Measurements from ENCODE around the gene PSMA2. TPM values are rescaled to one million over a fixed set of nuclear protein-coding genes. Genes with fewer than 3 reads are reported as not detected.
"Not testable (repeated sequence)": the region's sequence is repeated elsewhere in the genome, so short reads cannot be mapped to it uniquely, and the experiment has no call there.

PSMA2 gene
- total RNA-seq, 1 donor = 58.4 TPM

DNA sequence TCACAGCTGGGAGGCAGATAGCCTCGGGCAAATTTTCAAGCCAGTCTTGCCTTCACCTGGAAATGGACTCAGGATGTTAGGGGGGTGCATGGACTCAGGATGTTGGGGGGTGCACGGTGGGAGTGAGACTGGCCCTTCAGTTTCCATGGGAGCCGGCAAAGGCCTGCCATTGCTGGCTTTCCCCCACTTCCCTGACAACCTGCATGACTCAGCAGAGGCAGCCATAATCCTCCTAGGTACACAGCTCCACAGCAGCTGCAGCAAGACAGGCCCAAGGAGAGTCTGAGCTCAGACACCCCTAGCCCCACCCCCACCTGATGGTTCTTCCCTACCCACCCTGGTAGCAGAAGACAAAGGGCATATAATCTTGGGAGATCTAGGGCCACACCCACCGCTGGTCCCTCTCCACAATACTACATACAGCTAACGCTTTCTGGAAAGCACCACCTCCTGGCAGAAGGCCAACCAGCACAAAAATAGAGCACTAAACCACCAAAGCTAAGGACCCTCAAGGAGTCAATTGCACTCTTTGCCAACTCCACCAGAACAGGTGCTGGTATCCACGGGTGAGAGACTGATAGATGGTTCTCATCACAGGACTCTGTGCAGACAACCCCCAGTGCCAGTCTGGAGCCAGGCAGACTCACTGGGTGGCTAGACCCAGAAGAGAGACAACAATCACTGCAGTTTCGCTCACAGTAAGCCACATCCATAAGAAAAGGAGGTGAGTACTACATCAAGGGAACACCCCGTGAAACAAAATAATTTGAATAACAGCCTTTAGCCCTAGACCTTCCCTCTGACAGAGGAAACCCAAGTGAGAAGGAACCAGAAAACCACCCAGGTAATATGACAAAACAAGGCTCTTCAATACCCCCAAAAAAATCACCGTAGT lies 38.4 kb downstream of the PSMA2 start:
- Histone ChIP-seq H3K27me3 (ENCODE audit: insufficient read depth, low read length) (no peaks in the 10 kb centered on the region), H3K4me3 (ENCODE audit: low read length) (no peak overlapping the region), H3K9me3 (ENCODE audit: low read depth, low read length) (no peaks in the 10 kb centered on the region), H3K4me1 (ENCODE audit: insufficient read depth, low read length) (peaks cover 8% of the 10 kb centered on the region)

DNA sequence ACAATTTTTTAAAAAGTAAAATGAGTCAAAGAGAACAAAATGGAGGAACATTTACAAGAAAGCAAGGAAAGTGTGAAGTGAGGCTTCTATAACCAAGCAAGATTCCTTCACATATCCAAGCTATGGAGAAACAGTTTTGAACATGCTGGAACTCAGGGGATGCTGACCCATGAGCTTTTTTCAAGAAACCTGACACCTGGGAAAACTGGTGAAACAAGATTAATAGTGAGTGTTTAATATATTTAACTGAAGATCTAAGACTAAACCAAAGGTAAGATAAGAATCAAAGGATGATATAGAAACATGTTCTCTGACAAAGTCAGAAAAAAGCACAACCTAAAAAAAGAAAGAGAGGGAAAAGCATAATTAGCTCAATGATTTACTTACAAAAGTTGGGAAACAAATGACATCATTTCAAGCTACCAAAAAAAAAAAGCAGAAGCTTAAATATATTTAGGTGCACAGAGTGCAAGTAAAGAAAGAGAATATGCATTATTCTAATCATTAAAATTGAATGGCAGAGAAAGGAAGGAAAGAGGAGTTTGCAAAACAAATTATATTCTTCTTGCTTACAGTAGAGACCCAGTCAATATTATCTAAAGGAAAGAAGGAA lies 45.0 kb downstream of the PSMA2 start:
- H3K4me3 ChIP-seq (ENCODE audit: low read length) = no peak overlapping the region
- H3K4me1 ChIP-seq (ENCODE audit: insufficient read depth, low read length) = peaks cover 26% of the 10 kb centered on the region
- H3K27me3 ChIP-seq (ENCODE audit: insufficient read depth, low read length) = no peaks in the 10 kb centered on the region
- H3K9me3 ChIP-seq (ENCODE audit: low read depth, low read length) = no peaks in the 10 kb centered on the region

DNA sequence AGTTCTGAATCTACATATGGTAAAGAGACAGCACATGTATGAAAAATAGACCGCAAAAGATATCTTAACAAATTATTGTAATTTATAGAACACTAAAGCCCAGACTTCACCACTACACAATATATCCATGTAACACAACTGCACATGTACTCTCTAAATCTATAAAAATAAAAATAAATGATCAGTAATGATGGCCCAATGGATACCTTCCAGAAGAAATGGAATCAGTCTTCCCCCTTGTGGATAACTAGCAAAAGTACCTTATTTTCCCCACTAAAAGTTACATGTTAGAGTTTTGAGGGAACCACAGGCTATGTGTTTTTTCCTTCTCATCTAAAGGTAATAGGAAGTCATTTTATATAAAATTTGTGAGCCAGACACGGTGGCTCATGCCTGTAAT lies 45.8 kb downstream of the PSMA2 start:
- no peaks in the 10 kb centered on the region for H3K27me3 ChIP-seq (ENCODE audit: insufficient read depth, low read length)
- H3K4me1 ChIP-seq (ENCODE audit: insufficient read depth, low read length) = peaks cover 26% of the 10 kb centered on the region
- H3K9me3 ChIP-seq (ENCODE audit: low read depth, low read length) = no peaks in the 10 kb centered on the region
- H3K4me3 ChIP-seq (ENCODE audit: low read length) = no peak overlapping the region

DNA sequence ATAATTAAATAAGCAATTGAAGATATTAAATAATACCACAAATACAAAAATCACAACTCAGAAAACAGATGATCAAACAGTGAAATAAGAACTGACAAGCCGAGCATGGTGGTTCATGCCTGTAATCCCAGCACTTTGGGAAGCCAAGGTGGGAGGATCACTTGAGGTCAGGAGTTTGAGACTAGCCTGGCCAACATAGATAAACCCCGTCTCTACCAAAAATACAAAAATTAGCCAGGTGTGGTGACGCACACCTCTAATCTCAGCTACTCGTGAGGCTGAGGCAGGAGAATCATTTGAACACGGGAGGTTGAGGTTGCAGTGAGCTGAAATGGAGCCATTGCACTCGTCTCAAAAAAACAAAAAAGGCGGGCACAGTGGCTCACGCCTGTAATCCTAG lies 46.8 kb downstream of the PSMA2 start:
- H3K27me3 ChIP-seq (ENCODE audit: insufficient read depth, low read length); H3K4me3 ChIP-seq (ENCODE audit: low read length); H3K9me3 ChIP-seq (ENCODE audit: low read depth, low read length): not testable (repeated sequence)
- H3K4me1 ChIP-seq (ENCODE audit: insufficient read depth, low read length) = peaks cover 26% of the 10 kb centered on the region

DNA sequence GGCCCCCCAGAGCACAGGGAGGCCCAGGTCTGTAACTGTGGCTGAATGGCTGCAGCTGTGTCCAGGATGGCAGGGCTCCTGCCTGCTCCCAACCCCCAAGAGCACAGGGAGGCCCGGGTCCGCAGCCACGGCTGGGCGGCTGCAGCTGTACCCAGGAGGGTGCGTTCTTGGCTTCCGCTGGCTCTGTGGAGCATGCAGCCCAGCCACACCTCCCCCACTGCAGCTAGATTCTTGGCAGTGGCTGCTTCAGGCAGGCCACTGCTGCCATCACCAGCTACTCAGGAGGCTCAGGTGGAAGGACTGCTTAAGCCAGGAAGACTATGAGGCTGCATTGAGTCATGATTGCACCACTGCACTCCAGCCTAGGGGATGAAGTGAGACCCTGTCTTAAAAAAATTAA lies 48.0 kb downstream of the PSMA2 start:
- no peaks in the 10 kb centered on the region for H3K9me3 ChIP-seq (ENCODE audit: low read depth, low read length)
- no peak overlapping the region for H3K4me3 ChIP-seq (ENCODE audit: low read length)
- no peaks in the 10 kb centered on the region for H3K27me3 ChIP-seq (ENCODE audit: insufficient read depth, low read length)
- H3K4me1 ChIP-seq (ENCODE audit: insufficient read depth, low read length) = peaks cover 22% of the 10 kb centered on the region

DNA sequence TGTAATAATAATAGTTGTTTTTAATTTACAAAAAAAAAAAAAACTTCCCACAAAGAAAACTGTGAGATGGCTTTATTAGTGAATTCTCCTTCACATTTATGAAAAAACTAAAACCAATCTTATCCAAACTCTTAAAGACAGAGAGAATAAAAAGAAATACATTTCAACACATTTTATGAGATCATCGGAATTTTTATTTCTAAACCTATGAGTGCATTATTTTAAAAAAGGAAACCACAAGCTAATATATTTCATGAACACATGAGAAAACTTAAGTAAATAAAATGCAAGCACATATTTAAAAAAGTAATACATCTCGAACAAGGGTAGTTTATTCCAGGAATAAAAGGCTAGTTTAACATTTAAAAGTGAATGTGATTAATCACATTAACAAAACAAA lies 51.6 kb downstream of the PSMA2 start:
- Histone ChIP-seq H3K4me1 (ENCODE audit: insufficient read depth, low read length) (peaks cover 23% of the 10 kb centered on the region), H3K4me3 (ENCODE audit: low read length) (no peak overlapping the region), H3K27me3 (ENCODE audit: insufficient read depth, low read length) (no peaks in the 10 kb centered on the region), H3K9me3 (ENCODE audit: low read depth, low read length) (no peaks in the 10 kb centered on the region)

DNA sequence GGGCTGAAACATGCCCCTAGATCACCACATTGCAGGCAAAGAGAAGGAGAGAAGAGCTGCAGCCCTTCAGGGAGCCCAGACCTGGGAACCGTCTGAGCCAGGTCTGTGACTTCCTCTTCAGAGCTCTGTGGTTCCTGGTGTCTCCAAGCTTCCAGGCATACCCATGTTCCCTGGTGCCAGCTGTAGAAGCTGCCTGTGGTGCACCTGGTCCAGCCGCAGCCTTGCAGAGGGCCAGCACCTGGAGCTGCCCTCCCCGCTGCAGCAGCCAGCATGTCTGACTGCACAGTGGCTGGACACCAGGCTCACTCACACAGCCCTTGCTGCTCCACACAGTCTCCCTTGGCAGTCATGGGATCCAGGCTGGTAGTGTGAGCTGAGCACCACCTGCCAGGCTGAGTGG lies 53.7 kb downstream of the PSMA2 start:
- Histone ChIP-seq H3K4me3 (ENCODE audit: low read length) (no peak overlapping the region), H3K9me3 (ENCODE audit: low read depth, low read length) (no peaks in the 10 kb centered on the region), H3K4me1 (ENCODE audit: insufficient read depth, low read length) (peaks cover 18% of the 10 kb centered on the region), H3K27me3 (ENCODE audit: insufficient read depth, low read length) (no peaks in the 10 kb centered on the region)

DNA sequence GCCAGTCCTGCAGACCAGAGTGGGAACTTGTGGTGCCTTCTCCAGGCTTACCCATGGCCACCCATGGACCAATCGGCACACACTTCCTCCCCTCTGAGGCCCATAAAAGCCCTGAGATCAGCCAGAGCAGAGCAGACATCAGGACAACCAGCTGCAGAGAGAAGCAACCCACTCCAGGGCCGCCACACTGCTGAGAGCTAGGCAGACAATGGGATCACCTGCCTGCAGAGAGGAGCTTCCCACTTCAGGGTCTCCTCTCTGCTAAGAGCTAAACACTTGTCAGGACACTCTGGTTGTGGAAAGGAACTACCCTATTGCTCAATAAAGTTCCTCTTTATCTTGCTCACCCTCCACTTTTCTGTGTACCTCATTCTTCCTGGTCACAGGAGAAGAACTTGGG lies 54.1 kb downstream of the PSMA2 start:
- peaks cover 18% of the 10 kb centered on the region for H3K4me1 ChIP-seq (ENCODE audit: insufficient read depth, low read length)
- H3K9me3 ChIP-seq (ENCODE audit: low read depth, low read length) = no peaks in the 10 kb centered on the region
- no peaks in the 10 kb centered on the region for H3K27me3 ChIP-seq (ENCODE audit: insufficient read depth, low read length)
- H3K4me3 ChIP-seq (ENCODE audit: low read length) = no peak overlapping the region

DNA sequence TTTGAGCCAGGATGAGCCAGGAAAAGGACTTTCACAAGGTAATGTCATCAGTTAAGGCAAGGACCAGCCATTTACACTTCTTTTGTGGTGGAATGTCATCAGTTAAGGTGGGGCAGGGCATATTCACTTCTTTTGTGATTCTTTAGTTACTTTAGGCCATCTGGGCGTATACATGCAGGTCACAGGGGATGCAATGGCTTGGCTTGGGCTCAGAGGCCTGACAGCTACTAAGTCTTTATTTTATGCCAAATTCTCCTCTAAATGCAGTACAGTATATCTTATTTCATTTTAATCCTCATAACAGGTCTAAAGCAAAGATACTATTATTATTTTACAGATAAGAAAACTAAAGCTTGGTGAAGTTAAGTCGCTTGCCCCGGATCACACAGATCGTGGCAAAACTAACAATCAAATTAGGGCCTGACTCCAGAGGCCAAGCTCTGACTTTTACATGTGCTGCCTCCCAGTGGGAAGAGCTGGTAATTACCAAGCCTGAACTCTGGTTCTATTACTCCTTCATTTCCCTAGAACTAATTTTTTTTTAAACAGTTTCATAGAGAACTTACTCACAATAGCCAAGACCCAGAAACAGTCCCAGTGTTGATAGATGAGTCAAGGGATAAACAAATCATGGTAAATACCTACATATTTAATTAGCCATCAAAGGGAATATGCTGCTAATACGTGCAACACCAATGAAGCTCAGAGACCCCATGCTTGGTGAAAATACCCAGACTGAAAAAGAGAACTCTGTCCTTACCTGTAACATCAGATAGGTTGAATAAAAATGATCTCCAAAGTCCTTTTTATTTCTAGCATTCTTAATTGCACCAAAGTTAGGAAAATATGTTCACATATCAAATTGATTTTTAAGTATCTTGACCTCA lies 55.5 kb downstream of the PSMA2 start:
- Histone ChIP-seq H3K4me1 (ENCODE audit: insufficient read depth, low read length) (peaks cover 18% of the 10 kb centered on the region), H3K27me3 (ENCODE audit: insufficient read depth, low read length) (no peaks in the 10 kb centered on the region), H3K9me3 (ENCODE audit: low read depth, low read length) (no peaks in the 10 kb centered on the region), H3K4me3 (ENCODE audit: low read length) (no peak overlapping the region)

DNA sequence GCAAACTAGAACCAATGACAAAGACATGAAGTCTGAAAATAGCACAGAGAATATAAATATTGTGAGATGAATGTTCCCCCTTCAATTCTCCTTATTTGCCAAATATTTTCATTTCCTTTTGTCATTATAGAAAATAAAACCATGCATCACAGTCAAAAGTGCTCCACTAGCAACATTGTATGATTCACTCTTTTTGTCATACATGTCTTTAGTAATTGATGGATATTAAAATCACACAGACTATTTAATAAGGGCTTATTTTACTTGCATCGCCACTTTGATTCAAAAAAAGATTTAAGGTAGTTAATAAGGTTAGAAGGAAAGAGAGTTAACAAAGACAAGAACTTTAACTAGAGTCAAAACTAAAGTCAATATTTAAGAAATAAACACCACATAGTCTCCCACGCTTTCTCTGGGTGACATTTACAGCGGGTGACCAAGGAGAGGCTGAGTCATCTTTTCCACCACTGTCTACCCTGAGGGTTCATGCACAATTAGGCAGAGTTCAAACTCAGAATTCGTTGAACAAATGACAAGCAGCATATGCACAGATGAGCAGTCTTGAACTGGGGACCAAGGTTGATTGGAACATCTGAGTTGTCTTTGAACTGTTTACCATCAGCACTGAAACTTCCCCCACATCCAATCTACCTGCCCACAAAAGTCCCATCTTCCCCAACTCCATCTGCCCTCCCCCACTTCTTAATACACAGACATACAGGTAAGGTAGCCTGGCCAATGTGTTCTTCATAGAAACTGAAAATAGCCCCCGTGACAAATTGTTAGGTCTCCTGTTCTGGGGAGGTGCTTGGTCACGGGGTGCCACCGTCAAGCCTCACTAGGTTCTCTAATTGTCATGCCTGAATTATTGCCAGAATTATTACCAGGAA lies 62.6 kb downstream of the PSMA2 start:
- H3K27me3 ChIP-seq (ENCODE audit: insufficient read depth, low read length) = peaks cover 3% of the 10 kb centered on the region
- H3K9me3 ChIP-seq (ENCODE audit: low read depth, low read length) = no peaks in the 10 kb centered on the region
- H3K4me1 ChIP-seq (ENCODE audit: insufficient read depth, low read length) = no peaks in the 10 kb centered on the region
- no peak overlapping the region for H3K4me3 ChIP-seq (ENCODE audit: low read length)

DNA sequence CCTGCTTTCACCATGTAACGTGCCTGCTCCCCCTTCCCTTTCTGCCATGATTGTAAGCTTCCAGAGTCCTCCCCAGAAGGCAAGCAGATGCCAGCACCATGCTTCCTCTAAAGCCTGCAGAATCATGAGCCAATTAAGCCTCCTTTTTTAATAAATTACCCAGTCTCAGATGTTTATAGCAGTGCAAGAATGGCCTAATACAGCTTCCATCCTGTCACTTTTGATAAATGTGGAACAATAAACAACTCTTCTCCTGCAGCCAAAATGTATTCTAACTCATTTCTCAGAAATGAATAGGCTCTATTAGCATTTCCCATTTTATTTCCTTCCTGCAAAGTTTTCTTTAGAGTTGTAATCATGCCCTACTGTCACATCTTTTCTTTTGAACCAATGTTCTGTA lies 63.5 kb downstream of the PSMA2 start:
- Histone ChIP-seq H3K9me3 (ENCODE audit: low read depth, low read length) (no peaks in the 10 kb centered on the region), H3K4me3 (ENCODE audit: low read length) (no peak overlapping the region), H3K4me1 (ENCODE audit: insufficient read depth, low read length) (no peaks in the 10 kb centered on the region), H3K27me3 (ENCODE audit: insufficient read depth, low read length) (peaks cover 3% of the 10 kb centered on the region)

Other genes starting within 250 kb of the PSMA2 start
- 2.0 TPM for gene C7orf25, start 20.1 kb downstream of the PSMA2 start, total RNA-seq
- 38.4 TPM for gene MRPL32, start 202 bp upstream of the PSMA2 start, total RNA-seq
- gene HECW1, start 180.5 kb upstream of the PSMA2 start, total RNA-seq = under 0.01 TPM

Measured in mononuclear cell (primary cell).